HG02981 (cell line): ENCODE results near the gene ZNF835.
"Not testable (repeated sequence)": the region's sequence is repeated elsewhere in the genome, so short reads cannot be mapped to it uniquely, and the experiment has no call there.

ENCODE experiments used
- ATAC-seq: cut with Tn5 transposase; IDR thresholded peaks from one replicate; pipeline ENCODE4 v1.9.1; 2021; ENCODE audit warnings: mild to moderate bottlenecking, moderate library complexity; ENCODE audit not compliant: unreplicated experiment

The ZNF835 gene

GRCh38 chr19:56671613-56671994, at the start of gene ZNF835:
Gene ZNF835 (minus strand): TSS chr19:56671757. CDS start chr19:56665198, 6,559 bp downstream.
- ATAC-seq = no peak

DNA sequence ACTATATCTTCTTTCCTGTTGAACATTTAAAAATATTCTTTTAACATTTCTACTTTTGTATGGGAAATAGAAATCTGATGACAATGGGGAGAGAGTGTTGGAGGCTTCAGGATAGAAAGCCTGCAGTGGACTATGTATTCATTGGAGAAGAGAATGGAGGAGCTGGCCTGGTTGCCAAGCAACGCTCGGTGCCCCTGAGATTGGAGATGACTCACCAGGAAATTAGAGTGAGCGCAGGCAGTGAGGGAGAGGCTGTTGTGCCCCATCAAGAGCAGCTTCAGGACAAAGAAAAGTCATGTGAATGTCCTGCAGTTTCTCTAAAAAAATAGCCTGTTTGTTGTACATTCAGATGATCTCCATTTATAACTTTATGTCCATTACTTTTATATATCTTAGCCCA, 48.7 kb upstream of the ZNF835 start:
- ATAC-seq = no peak

DNA sequence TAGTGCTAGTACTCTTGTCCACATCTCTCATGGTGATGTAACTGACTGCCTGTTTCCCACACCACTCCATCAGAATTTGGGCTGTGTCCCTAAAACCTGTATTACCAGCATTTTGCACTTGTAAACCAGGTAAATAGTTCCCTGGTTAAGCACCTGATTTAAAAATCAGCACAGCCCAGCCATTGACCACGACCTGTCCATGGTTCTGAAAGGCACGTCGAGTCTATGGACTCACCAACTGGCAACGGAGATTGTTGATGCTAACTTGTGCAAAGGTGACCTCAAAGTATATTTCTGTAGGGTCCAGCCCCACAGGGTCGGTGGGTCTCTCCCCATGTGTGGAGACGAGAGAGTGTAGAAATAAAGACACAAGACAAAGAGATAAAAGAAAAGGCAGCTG, 46.7 kb upstream of the ZNF835 start:
- ATAC-seq = no peak

- no peak for ATAC-seq
These were observed 41.2 kb upstream of the ZNF835 start for GRCh38 chr19:56712611-56713276.

- no peak for ATAC-seq
These were observed 38.9 kb upstream of the ZNF835 start for GRCh38 chr19:56710437-56710836.

DNA sequence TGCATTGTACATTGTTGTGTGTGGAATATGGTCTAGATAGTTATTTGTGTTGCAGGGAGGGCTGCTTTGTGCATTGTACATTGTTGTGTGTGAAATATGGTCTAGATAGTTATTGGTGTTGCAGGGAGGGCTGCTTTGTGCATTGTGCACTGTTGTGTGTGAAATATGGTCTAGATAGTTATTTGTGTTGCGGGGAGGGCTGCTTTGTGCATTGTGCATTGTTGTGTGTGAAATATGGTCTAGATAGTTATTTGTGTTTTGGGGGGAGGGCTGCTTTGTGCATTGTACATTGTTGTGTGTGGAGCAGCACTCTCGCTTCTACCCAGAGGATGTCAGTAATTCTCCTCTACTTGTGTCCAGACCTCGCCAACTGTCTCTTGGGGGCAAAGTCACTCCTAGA, 36.3 kb upstream of the ZNF835 start:
- ATAC-seq = no peak

DNA sequence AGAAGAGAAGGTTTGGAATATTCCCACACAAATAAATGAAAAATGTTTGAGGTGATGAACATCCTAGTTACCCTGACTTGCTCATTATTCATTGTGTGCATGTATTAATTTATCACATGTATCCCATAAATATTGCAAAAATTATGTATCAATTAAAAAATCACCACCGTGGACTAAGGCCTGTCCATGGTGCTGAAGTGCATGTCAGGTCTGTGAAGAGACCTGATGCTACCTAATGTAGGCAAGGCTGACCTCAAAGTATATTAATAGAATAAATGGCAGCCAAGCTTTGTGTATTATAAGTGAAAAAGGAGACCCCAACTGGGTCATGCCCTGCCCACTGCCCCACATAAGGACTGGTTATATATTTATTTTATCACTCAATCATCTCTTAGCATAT, 34.4 kb upstream of the ZNF835 start:
- no peak for ATAC-seq

- no peak for ATAC-seq
These were observed 30.3 kb upstream of the ZNF835 start for GRCh38 chr19:56701895-56702294.

DNA sequence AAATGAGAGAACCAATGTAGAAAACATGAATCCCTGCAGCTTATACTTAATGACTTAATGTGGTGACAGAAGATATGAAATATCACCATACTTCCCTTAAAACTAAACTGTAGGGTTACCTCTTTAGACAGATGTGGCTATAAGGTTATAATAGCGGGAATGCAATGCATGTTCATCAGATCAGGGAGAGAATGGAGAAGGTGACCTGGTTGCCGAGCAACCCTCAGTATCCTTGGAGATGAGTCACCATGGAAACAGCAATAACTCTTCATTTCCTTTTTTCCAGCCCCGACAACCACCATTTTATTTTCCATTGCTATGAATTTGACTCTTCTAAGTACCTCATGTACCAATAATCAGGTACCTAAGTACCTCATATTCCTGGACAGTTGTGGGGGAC, 28.0 kb upstream of the ZNF835 start:
- ATAC-seq = no peak

DNA sequence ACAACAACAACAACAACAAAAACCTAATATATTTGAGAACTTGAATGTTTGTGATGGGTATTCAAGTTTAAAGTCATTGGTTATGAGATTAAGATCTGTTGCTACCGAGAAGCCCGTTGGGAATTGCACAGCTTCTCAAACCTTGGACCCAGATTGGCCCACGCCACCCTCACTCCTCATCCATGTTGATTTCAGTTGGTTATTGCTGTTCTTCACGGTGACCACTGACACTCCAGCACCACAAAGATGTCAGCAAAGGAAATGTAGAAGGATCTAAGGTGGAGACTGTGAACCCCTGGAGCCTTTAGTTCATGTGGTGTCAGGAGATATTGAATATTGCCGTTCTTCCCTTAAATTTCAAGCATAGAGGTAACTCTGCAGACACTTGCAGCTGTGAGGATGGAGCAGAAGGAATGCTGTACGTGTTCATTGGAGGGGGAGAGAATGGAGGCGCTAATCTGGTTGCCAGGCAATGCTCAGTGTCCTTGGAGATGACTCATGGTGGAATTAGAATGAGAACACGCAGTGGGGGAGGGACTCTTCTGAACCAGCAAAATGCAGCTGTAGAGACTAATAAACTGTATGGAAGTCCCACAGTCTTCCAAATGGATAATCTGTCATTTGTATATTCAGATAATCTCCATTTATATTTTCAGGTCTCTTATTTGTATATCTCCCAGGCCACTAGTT, 20.8 kb upstream of the ZNF835 start:
- no peak for ATAC-seq

GRCh38 chr19:56690670-56691069, 19.1 kb upstream of the ZNF835 start:
- no peak for ATAC-seq

GRCh38 chr19:56689198-56689597, 17.6 kb upstream of the ZNF835 start:
- ATAC-seq = no peak

- no peak for ATAC-seq
These were observed 15.5 kb upstream of the ZNF835 start for GRCh38 chr19:56687031-56687430.

GRCh38 chr19:56683116-56683515, 11.6 kb upstream of the ZNF835 start:
- no peak for ATAC-seq

- no peak for ATAC-seq
These were observed 10.1 kb upstream of the ZNF835 start for GRCh38 chr19:56681702-56682101.

DNA sequence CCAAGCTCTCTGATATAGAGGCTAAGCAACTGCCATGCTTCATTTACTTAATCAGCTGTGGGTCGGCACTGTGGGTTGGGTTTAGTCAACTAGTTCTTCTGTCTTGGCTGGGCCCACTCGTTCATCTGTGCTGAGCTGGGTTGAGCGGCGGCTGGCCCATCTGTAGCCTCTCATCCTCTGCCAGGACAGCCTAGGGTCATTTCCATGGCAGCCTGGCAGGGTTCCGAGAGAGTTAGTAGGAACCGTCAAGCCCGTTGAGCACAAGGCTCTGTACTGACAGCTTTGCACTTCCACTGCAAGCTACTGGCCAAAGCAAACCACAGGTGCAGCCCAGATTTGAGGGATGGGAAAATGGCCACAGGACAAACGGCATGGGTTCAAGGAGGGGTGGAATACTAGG, 6.6 kb upstream of the ZNF835 start:
- no peak for ATAC-seq

GRCh38 chr19:56672610-56673009, 1.1 kb upstream of the ZNF835 start:
- not testable (repeated sequence) for ATAC-seq

DNA sequence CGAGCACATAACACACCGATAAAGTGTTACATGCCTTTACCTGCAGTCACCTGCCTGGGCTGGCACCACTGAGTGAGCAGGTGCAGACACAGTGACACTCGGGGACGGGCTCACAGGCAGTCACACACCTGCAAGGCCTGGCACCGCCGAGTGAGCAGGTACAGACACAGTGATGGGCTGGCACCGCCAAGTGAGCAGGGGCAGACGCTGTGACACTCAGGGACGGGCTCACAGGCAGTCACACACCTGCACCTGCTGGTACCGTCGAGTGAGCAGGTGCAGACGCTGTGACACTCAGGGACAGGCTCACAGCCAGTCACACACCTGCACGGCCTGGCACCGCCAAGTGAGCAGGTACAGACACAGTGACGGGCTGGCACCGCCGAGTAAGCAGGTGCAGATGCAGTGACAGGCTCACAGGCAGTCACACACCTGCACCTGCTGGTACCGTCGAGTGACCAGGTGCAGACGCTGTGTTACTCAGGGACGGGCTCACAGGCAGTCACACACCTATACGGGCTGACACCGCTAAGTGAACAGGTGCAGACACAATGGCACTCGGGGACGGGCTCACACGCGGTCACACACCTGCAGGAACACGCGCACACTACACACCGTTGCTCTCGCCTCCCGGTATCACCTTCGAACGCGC, 470 bp downstream of the ZNF835 start:
- no peak for ATAC-seq

DNA sequence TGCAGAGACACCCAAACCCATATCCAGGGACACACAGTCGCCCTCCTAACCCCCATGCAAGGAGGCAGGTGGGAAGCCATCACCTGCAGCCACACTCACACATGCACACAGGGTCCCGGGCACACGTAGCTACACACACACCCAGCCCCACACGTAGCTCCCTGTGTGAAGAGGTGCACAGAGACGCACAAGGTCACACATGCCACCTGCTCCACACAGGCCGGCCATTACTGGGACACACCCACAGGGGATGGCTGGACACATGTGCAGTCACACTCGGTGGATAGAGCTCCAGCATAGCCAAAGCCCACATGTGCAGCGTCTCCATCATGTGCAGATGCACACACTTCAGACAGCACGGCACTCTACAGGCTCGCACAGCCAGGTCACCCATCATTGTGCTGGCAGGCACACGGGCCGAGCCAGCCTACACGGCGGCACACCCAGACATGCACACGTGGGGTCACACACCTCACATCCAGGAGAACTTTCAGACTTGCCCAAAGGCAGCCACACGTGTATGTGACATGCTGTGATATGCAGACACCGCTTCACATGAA, 1.1 kb downstream of the ZNF835 start:
- ATAC-seq = no peak

DNA sequence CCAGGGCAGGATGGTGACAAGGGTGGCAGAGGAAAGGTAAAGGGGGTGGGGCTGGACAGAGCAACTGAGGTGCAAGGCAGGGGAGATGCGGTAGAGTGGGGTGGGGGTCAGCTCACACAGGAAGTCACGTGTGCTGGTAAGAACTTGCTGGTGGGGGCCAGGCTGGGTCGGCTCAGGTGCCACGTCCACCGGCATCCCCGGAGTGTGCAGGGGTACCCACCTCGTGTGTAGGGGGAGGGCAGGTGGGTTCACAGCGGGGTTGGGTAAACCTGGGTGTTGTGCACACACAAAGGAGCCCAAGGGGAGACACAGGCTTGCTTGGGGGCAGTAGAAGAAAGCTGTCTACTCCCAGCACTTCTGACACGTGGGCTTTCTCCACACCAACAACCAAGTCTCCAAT, 2.9 kb downstream of the ZNF835 start:
- ATAC-seq = no peak

GRCh38 chr19:56667311-56667870, 4.2 kb downstream of the ZNF835 start:
- ATAC-seq = no peak

GRCh38 chr19:56664511-56664910, 7.0 kb downstream of the ZNF835 start:
- no peak for ATAC-seq
